HG03159 (cell line): ENCODE data around the gene ZBTB33.
A peak's percentile ranks its signal among the peaks of the same experiment; 100 is the strongest.

Source experiments
- ATAC-seq: cut with Tn5 transposase; IDR thresholded peaks from one replicate; pipeline ENCODE4 v1.9.1; 2021; ENCODE audit warnings: mild to moderate bottlenecking, moderate library complexity; ENCODE audit not compliant: unreplicated experiment

Gene ZBTB33, protein sequence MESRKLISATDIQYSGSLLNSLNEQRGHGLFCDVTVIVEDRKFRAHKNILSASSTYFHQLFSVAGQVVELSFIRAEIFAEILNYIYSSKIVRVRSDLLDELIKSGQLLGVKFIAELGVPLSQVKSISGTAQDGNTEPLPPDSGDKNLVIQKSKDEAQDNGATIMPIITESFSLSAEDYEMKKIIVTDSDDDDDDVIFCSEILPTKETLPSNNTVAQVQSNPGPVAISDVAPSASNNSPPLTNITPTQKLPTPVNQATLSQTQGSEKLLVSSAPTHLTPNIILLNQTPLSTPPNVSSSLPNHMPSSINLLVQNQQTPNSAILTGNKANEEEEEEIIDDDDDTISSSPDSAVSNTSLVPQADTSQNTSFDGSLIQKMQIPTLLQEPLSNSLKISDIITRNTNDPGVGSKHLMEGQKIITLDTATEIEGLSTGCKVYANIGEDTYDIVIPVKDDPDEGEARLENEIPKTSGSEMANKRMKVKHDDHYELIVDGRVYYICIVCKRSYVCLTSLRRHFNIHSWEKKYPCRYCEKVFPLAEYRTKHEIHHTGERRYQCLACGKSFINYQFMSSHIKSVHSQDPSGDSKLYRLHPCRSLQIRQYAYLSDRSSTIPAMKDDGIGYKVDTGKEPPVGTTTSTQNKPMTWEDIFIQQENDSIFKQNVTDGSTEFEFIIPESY

DNA sequence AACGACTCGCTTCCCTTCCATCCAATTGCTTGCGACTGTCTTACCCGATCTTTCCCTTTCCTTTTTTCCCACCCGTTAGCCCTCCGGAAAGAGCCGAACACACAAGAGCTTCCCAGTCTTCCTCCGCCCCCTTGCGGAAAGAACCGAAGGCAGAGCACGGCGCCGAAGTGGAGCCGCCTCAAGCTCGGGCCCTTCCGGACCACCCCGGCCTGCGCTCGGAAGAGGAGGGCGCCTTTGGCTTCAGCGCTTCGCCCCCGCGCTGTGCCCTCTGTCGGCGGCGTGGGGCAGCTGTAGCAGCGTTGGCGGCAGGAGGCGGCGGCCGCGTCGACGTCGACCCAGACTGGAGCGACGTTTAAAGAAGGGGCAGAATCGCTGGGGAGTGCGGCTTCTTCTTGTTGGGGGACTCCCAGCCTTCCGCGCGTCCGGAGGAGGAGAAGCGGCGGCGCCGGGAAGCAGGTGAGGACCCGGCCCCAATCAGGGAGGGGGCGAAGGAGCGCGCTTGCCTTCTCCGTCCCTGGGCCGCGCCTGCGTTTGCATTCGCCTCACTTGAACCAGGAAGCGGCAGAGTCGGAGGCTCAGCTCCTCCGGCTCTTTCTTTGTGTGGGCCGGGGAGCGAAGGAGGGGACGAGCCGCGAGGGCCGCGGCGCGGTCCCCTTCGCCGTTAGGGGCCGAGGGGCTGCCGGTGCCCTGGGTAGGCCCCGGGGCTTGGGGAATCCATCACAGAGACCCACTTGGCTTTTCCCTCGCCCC is at the start of gene ZBTB33:
TSS of gene ZBTB33 (plus strand) at position 291 of the 750 bp plus-strand sequence. CDS start 2,604 bp downstream, outside the sequence.
- ATAC-seq, result peak; percentile 94

DNA sequence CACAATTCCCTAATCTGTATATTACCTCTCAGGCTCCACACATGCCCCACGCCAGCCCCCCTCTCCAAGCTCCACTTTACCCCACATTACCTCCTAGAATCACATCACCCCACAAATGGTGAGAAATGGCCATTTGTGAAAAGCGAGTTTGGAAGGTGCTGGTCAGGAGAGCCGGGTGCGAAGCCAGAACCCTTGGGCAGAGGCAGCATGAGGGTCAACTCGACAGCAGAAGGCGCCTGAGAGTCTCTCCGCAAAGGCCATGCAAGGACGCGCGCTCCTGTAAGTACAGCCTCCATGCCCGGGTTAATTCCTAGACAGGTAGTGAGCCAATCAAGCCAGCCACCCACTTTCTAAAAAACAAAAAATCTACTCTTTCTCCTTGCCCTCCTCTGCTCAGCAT is 49.8 kb upstream of the ZBTB33 start:
- ATAC-seq, result no peak

DNA sequence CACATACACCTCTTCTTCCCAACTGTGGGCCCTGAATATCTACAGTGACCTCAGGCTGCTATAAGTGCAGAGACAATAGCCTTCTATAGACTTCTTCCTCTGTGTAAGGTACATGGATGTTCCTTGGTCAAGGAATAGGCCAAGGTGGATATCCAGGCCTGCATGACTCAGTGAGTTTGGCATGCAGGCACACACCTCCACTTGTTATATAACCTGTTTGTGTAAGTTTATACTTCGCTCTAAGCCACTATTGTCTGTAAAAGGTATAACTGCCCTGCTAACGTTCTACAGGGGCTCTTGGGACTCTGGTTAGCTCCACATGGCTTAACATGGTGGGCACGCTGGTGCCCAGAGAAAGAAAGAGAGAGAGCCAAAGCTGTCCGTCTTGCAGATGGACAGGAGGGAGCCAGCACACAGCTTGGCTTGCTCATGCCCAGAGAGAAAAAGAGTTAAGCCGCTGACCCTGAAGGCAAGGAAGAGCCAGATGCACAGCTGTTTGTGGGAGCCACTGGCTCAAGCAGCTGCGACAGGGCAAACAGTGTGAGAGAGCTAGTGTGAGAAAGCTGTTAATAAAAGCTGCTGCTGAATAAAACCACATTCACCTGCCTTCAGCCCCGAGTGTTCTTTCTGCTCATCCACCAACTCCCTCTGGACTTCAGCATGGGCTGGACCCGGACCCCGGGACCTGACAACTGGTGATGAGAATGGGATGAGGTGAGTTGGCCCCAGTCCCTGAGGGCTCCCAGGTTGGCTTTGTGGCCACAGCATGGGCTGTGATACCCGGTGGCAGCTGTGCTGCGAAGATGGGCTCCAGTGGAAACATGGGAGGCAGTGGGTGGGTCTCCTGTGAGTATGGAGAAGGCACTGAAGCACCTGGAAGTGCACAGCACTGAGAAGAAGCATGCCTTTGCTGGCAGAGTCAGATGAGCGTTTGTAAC is 44.5 kb upstream of the ZBTB33 start:
- ATAC-seq, result no peak

DNA sequence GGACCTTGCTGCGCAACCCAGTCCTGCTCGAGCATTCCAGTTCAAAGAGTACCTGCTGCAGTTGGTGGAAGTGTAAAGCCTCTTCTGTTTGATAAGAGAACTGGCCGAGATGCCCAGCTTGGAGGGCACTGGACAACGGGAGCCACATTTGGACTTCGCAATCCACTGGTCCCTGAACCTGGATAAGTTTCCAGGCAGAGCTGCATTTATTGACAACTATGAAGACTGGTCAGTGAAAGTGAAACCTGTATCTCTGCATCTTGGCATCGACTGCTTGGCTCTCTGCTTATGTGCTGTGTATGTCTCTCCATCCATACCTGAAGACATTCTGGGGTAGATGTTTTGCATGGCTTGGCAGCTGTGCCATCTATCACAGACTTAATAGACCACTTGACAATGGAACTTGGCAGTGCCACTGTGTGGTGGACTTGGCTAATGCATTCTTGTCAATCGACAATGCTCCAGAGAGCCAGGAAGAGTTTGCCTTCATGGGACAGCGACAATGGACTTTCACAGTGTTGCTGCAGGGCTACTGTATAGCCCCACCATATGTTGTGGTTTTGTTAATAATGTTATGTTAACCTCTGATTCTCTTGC is 43.5 kb upstream of the ZBTB33 start:
- no peak for ATAC-seq

DNA sequence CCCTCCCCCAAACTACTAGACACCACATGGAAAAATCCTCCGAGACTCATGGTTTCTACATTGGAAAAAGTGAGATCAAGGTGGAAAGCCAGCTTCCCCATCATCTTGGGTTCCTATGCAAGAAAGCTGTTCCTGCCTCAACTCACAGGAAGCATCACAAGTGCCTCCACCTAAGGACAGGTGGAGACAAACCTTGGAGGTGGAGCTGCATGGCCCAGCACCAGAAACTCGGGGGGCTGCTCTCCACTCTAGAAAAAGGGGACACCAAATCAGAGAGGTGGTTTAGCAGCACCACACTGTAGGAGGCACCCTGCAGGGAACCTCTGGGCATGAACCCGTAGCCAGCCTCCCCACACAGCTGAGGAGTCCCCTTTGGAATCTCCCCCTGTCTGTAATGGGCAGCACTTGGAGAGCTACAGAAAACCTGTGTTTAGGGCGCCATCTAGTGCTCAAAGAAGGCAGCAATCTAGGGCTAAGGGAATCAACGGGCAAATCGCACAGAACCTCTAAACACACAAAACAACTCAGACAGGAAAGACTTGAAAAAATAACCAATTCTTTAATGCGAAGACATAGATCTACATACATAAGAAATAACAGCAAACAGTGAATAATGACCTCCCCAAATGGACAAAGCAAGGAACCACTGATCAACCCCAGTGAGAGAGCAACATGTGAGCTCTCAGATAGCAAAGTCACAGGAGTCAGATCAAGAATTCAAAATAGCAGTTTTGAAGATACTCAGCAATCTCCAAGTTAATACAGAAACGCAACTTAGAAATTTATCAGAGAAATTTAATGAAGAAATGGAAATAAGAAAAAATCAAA is 37.0 kb upstream of the ZBTB33 start:
- peak; percentile 97 for ATAC-seq

DNA sequence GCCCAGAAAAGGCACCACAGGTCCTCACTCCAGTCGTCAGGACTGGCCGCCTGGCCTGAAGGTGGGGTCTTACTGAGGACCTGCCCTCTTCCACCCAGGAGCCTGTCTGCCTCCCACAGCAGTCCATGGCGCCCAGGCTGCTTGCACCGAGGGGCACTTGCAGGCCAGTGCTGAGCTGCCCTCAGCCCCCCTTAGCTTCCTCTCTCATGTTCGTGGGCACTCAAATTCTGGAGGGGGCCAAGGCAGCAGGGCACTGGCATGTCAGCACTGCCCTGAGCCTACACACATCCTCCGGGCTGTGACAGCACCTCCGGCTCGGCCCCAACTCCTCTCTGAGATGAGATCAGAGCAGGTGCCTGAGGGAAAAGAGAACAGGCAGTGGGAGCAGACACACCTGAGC is 27.2 kb upstream of the ZBTB33 start:
- no peak for ATAC-seq

DNA sequence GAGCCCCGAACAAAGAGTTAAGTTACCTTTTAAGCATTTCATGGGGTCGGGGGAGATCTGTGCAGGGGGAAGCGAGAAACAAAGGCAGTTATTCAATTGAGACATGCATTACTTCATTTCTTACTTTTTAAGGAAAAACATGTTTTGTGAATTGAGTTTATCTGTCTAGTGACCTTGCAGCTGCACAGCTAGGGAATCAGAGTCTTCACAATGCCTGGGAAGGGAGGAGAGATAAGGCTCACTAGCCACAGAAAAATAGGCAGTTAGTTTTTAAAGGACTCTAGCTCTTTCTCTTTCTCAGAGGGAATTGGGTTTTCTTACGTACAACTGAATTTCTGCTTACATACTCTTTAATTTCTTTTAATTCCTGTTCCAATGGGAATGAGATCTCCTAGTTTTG is 26.2 kb upstream of the ZBTB33 start:
- no peak for ATAC-seq

DNA sequence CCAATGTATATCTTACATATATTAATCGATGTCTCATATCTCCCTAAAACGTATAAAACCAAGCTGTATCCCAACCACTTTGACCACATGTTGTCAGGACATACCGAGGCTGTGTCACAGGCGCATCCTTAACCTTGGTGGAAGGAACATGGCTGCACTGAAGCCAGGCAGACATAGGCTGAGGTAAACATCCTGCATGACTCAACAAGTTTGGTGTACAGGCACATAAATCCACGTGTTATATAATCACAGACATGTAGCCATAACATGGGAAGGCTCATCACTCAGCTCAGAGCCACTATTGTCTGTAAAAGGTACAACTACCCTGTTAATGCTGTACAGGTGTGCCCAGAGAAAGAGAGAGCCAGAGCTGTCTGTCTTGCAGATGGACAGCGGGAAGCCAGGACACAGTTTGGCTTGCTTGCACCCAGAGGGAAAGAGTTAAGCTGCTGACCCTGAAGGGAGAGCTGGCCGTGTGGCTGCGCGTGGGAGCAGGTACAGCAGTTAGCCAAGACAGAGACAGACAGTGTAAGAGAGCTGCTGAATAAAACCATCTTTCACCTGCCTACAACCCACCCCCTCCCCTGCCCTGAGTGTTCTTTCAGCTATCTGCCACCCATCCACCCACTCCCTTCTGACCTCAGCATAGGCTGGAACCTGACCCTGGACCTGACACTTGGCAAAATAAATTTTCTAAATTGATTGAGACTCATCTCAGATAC is 22.3 kb upstream of the ZBTB33 start:
- no peak for ATAC-seq

DNA sequence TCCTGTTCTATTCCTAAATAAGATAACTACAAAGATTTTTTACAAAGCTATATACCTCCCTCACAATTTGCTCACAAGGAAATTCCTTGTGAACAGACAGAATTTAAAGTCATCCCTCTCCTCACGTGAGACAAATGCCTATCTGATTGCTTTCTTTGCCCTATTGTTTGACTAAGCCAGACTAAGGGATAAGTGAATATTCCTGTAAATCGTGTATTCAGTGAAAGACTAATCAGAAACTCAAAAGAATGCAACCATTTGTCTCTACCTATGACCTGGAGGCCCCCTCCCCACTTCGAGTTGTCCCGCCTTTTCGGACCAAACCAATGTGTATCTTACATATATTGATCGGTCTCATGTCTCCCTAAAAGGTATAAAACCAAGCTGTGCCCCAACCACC is 15.3 kb upstream of the ZBTB33 start:
- no peak for ATAC-seq

DNA sequence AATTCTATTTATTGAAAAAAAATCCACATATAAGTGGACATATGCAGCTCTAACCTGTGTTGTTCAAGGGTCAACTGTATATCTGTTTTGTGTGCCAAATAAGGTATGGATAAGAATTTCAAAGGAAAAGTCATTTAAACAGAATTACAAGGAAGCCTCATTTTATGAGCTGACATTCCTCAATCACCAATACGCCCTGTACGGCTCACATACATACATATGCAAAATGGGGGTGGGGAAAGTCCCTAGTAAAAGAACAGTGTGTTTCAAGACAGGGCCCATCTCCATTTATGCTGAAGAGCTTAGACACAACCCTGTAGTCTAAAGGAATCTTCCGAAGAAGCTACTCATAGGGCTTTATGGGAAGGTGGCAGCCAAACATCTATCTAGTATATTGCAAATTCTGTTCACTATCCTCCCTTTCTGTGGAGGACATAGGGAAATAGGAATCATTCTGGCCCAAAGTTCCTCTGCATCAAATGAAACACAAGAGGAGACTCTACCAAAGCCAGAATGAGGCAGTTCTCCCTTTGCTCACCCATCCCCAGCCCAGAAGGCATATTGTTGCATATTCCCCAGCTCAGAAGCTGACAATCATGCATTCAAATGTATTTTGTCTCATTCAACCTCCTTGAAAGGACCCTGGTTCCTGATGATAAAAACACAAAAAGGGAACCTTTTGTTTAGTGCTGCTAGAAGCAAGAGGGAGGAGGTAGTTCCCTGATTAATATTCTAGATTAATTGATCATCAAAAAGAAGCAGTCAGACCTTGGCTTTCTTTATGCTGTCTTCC is 13.7 kb upstream of the ZBTB33 start:
- no peak for ATAC-seq

DNA sequence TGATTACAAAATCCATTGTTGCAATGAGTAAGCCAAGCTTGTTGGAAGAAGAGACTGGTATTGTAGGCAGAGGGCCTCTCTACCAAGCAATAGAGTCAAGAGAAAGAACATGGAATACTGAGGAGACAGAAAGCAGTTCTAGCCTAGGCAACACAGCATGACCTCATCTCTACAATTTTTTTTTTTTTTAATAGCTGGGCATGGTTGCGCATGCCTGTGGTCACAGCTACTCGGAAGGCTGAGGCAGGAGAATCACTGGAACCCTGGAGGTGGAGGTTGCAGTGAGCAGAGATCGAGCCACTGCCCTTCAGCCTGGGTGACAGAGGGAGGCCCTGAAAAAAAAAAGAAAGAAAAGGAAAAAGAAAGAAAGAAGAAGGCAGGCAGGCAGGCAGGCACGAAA is 11.7 kb upstream of the ZBTB33 start:
- ATAC-seq, result no peak

DNA sequence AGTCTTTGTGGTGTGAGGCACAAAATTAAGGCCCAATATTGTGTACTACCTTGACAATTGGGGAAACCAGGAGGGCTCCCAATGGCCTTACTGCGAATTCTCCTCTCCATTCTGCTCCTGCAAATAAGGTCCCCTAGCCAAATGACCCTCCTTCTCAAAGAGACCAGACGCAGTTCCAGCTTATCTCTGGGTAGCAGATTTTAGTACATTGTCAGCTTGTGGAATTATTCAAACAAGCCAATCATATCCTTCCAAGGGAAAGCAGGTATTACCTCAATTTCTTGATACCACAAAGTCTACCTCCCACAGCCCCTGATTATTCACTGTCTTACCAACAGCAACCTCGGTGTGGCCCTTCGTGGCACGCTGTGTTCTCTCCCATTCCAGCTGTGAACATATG is 7.8 kb upstream of the ZBTB33 start:
- no peak for ATAC-seq

DNA sequence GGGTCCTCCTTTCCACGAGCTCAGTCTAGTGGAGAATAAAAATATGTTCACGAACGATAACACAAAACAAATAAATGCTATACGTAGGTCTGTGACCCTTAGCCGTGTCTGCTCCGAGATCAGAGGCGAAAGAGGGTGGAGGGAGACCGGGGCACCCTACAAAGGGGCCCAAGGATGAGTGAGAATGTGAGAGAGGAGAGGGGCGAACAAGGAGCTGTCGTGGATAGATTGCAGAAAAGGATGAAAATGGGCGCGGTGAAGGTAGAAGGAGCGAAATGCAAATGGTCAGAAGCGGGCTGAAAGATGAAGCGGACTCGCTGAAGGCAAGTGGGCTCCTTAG is 6.2 kb upstream of the ZBTB33 start:
- peak; percentile 16 for ATAC-seq

DNA sequence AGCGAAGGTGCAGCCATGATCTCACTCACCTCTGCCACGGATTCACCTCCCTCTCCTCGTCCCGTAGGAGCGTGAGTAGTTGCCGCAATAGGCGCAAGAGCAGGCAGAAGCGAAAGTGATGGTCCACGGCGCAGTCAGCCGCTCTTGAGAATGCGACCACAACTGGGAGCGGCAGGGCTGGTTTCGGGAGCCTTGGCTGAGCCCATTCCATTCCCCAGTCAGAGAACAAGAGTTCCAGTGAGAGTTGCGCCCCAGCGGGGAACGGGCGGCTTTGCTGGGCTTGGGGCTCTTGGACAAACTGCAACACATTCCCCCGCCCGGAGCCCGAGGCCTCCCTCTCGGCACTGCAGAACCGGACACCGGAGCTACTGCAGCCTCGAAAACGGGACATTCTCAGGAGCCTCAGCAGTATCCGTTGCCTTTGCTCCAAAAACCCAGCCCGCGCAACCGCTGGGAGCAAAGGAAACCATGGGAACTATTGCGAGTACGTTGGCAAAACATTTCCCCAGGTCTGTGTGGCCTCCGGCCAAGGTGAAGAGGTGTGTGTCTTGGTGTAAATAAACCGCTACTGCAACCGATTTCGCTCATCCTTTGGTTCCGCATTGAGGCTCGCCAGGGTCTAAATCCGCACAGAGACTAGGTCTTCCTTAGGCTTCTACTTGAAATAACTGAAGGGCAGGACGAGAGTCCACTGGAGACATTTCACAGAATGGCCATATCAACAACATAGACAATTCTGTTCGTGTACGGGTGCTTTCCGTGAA is 5.7 kb upstream of the ZBTB33 start:
- peak; percentile 68 for ATAC-seq

DNA sequence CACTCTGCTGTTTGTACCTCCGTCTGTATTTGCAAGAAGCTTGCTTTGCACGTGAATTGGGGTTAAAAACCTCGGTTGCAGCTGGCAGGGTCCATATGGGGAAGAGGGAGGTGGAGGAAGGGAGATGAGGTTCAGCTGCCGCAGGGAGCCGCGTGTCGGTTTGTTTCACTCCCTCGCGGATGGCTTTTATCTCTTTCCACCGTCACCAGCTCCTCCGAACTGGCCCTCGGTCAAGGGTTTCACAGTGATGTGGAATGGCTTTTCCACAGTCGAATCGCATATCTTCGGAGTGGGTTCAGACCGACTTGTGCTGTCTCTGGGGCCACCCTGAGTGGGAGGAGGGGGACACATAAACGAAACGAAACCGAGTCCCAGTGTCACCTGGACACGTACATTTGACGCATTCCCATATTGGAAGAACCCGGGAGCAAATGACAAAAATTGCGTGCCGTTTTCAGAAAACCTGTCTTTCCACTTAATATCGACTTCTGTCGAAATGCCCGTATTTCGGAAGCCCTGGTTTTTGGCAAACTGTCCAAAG is 929 bp downstream of the ZBTB33 start:
- no peak for ATAC-seq

DNA sequence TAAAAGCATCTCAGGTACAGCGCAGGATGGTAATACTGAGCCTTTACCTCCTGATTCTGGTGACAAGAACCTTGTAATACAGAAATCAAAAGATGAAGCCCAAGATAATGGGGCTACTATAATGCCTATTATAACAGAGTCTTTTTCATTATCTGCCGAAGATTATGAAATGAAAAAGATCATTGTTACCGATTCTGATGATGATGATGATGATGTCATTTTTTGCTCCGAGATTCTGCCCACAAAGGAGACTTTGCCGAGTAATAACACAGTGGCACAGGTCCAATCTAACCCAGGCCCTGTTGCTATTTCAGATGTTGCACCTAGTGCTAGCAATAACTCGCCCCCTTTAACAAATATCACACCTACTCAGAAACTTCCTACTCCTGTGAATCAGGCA is 3.2 kb downstream of the ZBTB33 start:
- ATAC-seq, result no peak

DNA sequence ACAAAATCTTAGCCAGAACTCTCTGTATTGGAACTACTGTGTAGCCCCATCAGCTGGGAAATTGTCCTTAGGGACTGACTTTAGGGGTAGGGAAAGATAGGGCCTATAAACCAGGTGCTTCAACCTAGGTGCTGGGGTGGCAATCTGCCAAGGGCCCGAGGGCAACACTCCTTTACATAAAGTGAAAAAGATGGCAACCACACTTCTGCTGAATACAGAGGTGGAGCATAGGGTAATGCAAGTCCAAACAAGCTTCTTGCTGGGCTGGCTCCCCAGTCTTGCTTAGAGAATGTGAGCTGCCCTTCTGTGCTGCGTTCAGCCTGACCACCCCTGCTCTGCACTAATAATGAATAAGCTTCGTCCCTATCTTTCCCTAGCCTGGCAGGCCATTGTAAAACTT is 9.8 kb downstream of the ZBTB33 start:
- ATAC-seq, result no peak
